Natural killer cell (primary cell): ENCODE data around the gene TTC23. TPM values are rescaled to one million over a fixed set of nuclear protein-coding genes. Genes with fewer than 3 reads are reported as not detected.

Experiments
- ATAC-seq, 3 donors: fragments of 150-1000 bp in 2 of 3; fragments of 200-7000 bp in 1 of 3; cut with Tn5 transposase; 1 replicate in 1 of 3; 2 replicates in 2 of 3; pipeline ENCODE4 v1.10.0; 2021; ENCODE audit warnings: mild to moderate bottlenecking in 2 of 3, moderate library complexity in 2 of 3
- DNase-seq, 2 donors: peaks; one replicate each; pipeline versions ENCODE4 v3.0.0 to v3.0.0-alpha.2; 2013 to 2021; ENCODE audit warnings: mixed read lengths in 1 of 2
- H3K27ac ChIP-seq: one replicate; pipeline ENCODE4 v1.5.1; 2013; ENCODE audit warnings: mild to moderate bottlenecking, low read length
- H3K27me3 ChIP-seq: one replicate; pipeline ENCODE4 v1.6.1; 2013; ENCODE audit warnings: low read length; ENCODE audit not compliant: control insufficient read depth, insufficient read depth
- H3K36me3 ChIP-seq: one replicate; pipeline ENCODE4 v1.6.1; 2013; ENCODE audit warnings: low read length; ENCODE audit not compliant: control insufficient read depth, insufficient read depth
- H3K4me1 ChIP-seq: one replicate; pipeline ENCODE4 v1.6.1; 2013; ENCODE audit warnings: low read length; ENCODE audit not compliant: control insufficient read depth, insufficient read depth
- H3K4me3 ChIP-seq: one replicate; pipeline ENCODE4 v1.5.1; 2013; ENCODE audit warnings: low read length
- H3K9me3 ChIP-seq: one replicate; pipeline ENCODE4 v1.6.1; 2013; ENCODE audit warnings: low read length; ENCODE audit not compliant: control insufficient read depth, insufficient read depth
- H3K27ac Mint-ChIP-seq, 2 donors: one replicate each; pipeline ENCODE4 v1.8.0; 2022; ENCODE audit warnings: mild to moderate bottlenecking in 2 of 2, mixed read lengths in 2 of 2, moderate library complexity in 1 of 2
- H3K27me3 Mint-ChIP-seq, 2 donors: one replicate each; pipeline ENCODE4 v1.8.0; 2022; ENCODE audit warnings: low read depth in 2 of 2, mixed read lengths in 2 of 2
- H3K36me3 Mint-ChIP-seq: one replicate; pipeline ENCODE4 v1.8.0; 2022; ENCODE audit warnings: mixed read lengths
- H3K4me1 Mint-ChIP-seq, 2 donors: one replicate each; pipeline ENCODE4 v1.8.0; 2022; ENCODE audit warnings: mixed read lengths in 2 of 2
- H3K4me3 Mint-ChIP-seq: one replicate; pipeline ENCODE4 v1.8.0; 2022; ENCODE audit warnings: mild to moderate bottlenecking, moderate library complexity, mixed read lengths
- H3K9me3 Mint-ChIP-seq, 2 donors: one replicate each; pipeline ENCODE4 v1.8.0; 2022; ENCODE audit warnings: mixed read lengths in 2 of 2
- CTCF ChIP-seq: fragments of 200-600 bp; IDR thresholded peaks from one replicate; pipeline ENCODE4 v1.8.0; 2022; ENCODE audit warnings: antibody characterized with exemption
- WGBS: methylation state at CpG from one replicate; pipeline ENCODE4 v1.1.7; 2013; ENCODE audit warnings: missing lambda C conversion rate; ENCODE audit not compliant: insufficient coverage; 5-methylcytosine and 5-hydroxymethylcytosine counted together
- intact Hi-C: fragments of 100-400 bp; cut with micrococcal nuclease; formaldehyde crosslinking; loops from one replicate; pipeline ENCODE4 v1.14.2; 2022
- total RNA-seq, 4 donors: library from RNA; stranded (reverse); fragments of 120-200 nt in 1 of 4; gene quantifications; one replicate each; pipeline versions ENCODE4 v1.2.3 to v1.2.4, GENCODE V29; 2013 to 2022

Gene TTC23
- total RNA-seq, 3 donors from 2014 or later (not counting 1 experiment from before 2014, with no cell fraction given): 0.75 to 1.1 (median 1.0) TPM

GRCh38 chr15:99122831-99123712 lies 126.3 kb downstream of the TTC23 start:
- no peak overlapping the region for H3K4me3 Mint-ChIP-seq
- Histone ChIP-seq H3K27ac (no peak overlapping the region), H3K36me3 (no peaks in the 10 kb centered on the region), H3K9me3 (no peaks in the 10 kb centered on the region), H3K27me3 (no peaks in the 10 kb centered on the region), H3K4me1 (peaks cover 4% of the 10 kb centered on the region), H3K4me3 (no peak overlapping the region)
- no peak for TF ChIP-seq CTCF
- H3K9me3 Mint-ChIP-seq: no peaks in the 10 kb centered on the region
- ATAC-seq: no peak
- WGBS: 77% methylated on average over 21 of the region's 22 CpGs
- H3K4me1 Mint-ChIP-seq: no peaks in the 10 kb centered on the region
- H3K27me3 Mint-ChIP-seq: no peaks in the 10 kb centered on the region
- intact Hi-C loops: no loop called here
- no peaks in the 10 kb centered on the region for H3K36me3 Mint-ChIP-seq
- no peak overlapping the region for H3K27ac Mint-ChIP-seq
- no peak for DNase-seq

- no peak overlapping the region for H3K27ac ChIP-seq
- ATAC-seq: no peak
- H3K36me3 ChIP-seq: no peaks in the 10 kb centered on the region
- Mint-ChIP-seq H3K36me3 (no peaks in the 10 kb centered on the region), H3K4me1 (no peaks in the 10 kb centered on the region), H3K27me3 (no peaks in the 10 kb centered on the region), H3K27ac (no peak overlapping the region), H3K4me3 (no peak overlapping the region), H3K9me3 (no peaks in the 10 kb centered on the region)
- H3K4me3 ChIP-seq: no peak overlapping the region
- intact Hi-C loops: no loop called here
- H3K27me3 ChIP-seq: no peaks in the 10 kb centered on the region
- no peak for TF ChIP-seq CTCF
- H3K4me1 ChIP-seq: peaks cover 4% of the 10 kb centered on the region
- H3K9me3 ChIP-seq: no peaks in the 10 kb centered on the region
- no peak for DNase-seq
- 76% methylated on average over 8 of the region's 8 CpGs for WGBS
Observed at GRCh38 chr15:99121691-99122410, 127.5 kb downstream of the TTC23 start.

- no peaks in the 10 kb centered on the region for H3K4me1 Mint-ChIP-seq
- WGBS: 88% methylated on average over 10 of the region's 10 CpGs
- H3K9me3 Mint-ChIP-seq: no peaks in the 10 kb centered on the region
Observed at GRCh38 chr15:99121207-99121606, 128.2 kb downstream of the TTC23 start.

More at GRCh38 chr15:99121207-99121606, 128.2 kb downstream of the TTC23 start:
- H3K27ac Mint-ChIP-seq: no peak overlapping the region
- no peak overlapping the region for H3K27ac ChIP-seq
- no peaks in the 10 kb centered on the region for H3K36me3 Mint-ChIP-seq
- DNase-seq (no peak), ATAC-seq (no peak)
- H3K27me3 ChIP-seq: no peaks in the 10 kb centered on the region
- no peak for TF ChIP-seq CTCF
- peaks cover 4% of the 10 kb centered on the region for H3K4me1 ChIP-seq
- H3K9me3 ChIP-seq: no peaks in the 10 kb centered on the region
- H3K27me3 Mint-ChIP-seq: no peaks in the 10 kb centered on the region
- no peaks in the 10 kb centered on the region for H3K36me3 ChIP-seq
- no peak overlapping the region for H3K4me3 ChIP-seq
- intact Hi-C loops: no loop called here
- H3K4me3 Mint-ChIP-seq: no peak overlapping the region
